A549 treated with ZK216348 at 1 μM for 4 hours (cell line): ENCODE measurements around the gene NOL6. TPM values are rescaled to one million over a fixed set of nuclear protein-coding genes. Genes with fewer than 3 reads are reported as not detected.

Experiments
- total RNA-seq: library from RNA; stranded (reverse); fragments of 200-300 nt; extraction: Qiagen RNA extraction; gene quantifications from 5 replicates; pipeline ENCODE4 v1.2.3, GENCODE V29; 2022; ENCODE audit warnings: low read depth

The NOL6 gene
- 51.0 to 69.0 TPM (median 65.3 TPM) in 5 replicates for total RNA-seq

GRCh38 chr9:33473643-33474352 is at the start of gene NOL6:
Gene NOL6, minus strand, starts transcription at chr9:33473924. Its CDS starts 82 bp downstream, at chr9:33473842.

GRCh38 chr9:33446946-33447798 is 26.6 kb downstream of the NOL6 start, which contains the start of gene AQP3:
Gene AQP3, minus strand, starts transcription at chr9:33447593. Its CDS starts 63 bp downstream, at chr9:33447530.

Other genes starting within 250 kb of the NOL6 start
- gene SPINK4, start 233.8 kb downstream of the NOL6 start, total RNA-seq: not detected in 5 replicates
- 141 to 154 TPM (median 150 TPM) in 5 replicates for gene BAG1, start 209.2 kb downstream of the NOL6 start, total RNA-seq
- gene CHMP5, start 208.9 kb downstream of the NOL6 start, total RNA-seq: 67.6 to 92.1 TPM (median 73.5 TPM) in 5 replicates
- 28.5 to 33.2 TPM (median 30.4 TPM) in 5 replicates for gene NFX1, start 183.4 kb downstream of the NOL6 start, total RNA-seq
- 0.36 to 0.95 TPM (median 0.47 TPM) in 5 replicates for gene AQP7, start 71.4 kb downstream of the NOL6 start, total RNA-seq
- 11.1 to 21.4 TPM (median 20.2 TPM) in 5 replicates for gene AQP3, start 26.3 kb downstream of the NOL6 start, total RNA-seq
- 3.1 to 9.0 TPM (median 8.5 TPM) in 5 replicates for gene ANKRD18B, start 50.3 kb upstream of the NOL6 start, total RNA-seq